Transverse colon (tissue), 4 donors: ENCODE results near the gene SULT1A2. TPM values are rescaled to one million over a fixed set of nuclear protein-coding genes. Genes with fewer than 3 reads are reported as not detected.

Source experiments
- DNase-seq: peaks from one replicate; pipeline ENCODE4 v3.0.0-alpha.2; 2019
- H3K27ac ChIP-seq, 4 donors: fragments of 200-600 bp; sonication (generic); 2 replicates each; pipeline ENCODE4 v1.5.1; 2016 to 2018; ENCODE audit warnings: inconsistent platforms in 4 of 4
- H3K27me3 ChIP-seq: fragments of 200-600 bp; sonication (generic); 2 replicates; pipeline ENCODE4 v1.5.1; 2017; ENCODE audit warnings: inconsistent platforms
- H3K36me3 ChIP-seq, 4 donors: fragments of 200-600 bp; sonication (generic); 2 replicates each; pipeline ENCODE4 v1.5.1; 2017 to 2019; ENCODE audit warnings: inconsistent platforms in 4 of 4
- H3K4me1 ChIP-seq, 4 donors: fragments of 200-600 bp; sonication (generic); 2 replicates each; pipeline ENCODE4 v1.5.1; 2017 to 2020; ENCODE audit warnings: inconsistent platforms in 4 of 4
- H3K4me3 ChIP-seq, 4 donors: fragments of 200-600 bp; sonication (generic); 1 replicate in 1 of 4; 2 replicates in 3 of 4; pipeline versions ENCODE4 v1.5.1 to v1.6.1; 2017 to 2019; ENCODE audit warnings: inconsistent platforms in 4 of 4
- H3K9me3 ChIP-seq, 2 donors: fragments of 200-600 bp; sonication (generic); 2 replicates each; pipeline ENCODE4 v1.5.1; 2017 to 2019; ENCODE audit warnings: inconsistent platforms in 2 of 2
- EP300 ChIP-seq: sonication (generic); formaldehyde crosslinking; IDR thresholded peaks from one replicate; pipeline ENCODE4 v1.6.1; 2017; ENCODE audit warnings: antibody characterized with exemption, low read depth
- POLR2A ChIP-seq: fragments of 450-650 bp; IDR thresholded peaks from one replicate; pipeline ENCODE4 v1.6.1; 2016; ENCODE audit warnings: antibody characterized with exemption, mild to moderate bottlenecking, moderate library complexity
- POLR2AphosphoS5 ChIP-seq, 3 donors: sonication (generic); formaldehyde crosslinking; IDR thresholded peaks; one replicate each; pipeline ENCODE4 v1.6.1; 2016; ENCODE audit warnings: antibody characterized with exemption in 3 of 3
- WGBS, 2 donors: methylation state at CpG; one replicate each; pipeline ENCODE4 v1.1.5; 2018; ENCODE audit warnings: low coverage in 1 of 2; 5-methylcytosine and 5-hydroxymethylcytosine counted together
- in situ Hi-C, 4 donors: fragments of 200-750 bp; cut with MboI; loops; one replicate each; pipeline versions ENCODE4 v1.15.0 to v1.15.1; 2017; ENCODE audit warnings: low sequenced_read_pairs in 3 of 4, low pct_ligation_motif_present in 1 of 4, low pct_unique_long_range_greater_than_20kb in 1 of 4
- intact Hi-C: fragments of 100-400 bp; cut with DNase I; formaldehyde crosslinking; loops from one replicate; pipeline ENCODE4 v1.15.1; 2023; ENCODE audit warnings: low total_unique reads
- total RNA-seq, 4 donors: library from RNA; depleted of rRNA; stranded (reverse); fragments of >200 nt; gene quantifications; one replicate each; pipeline ENCODE4 v1.1.0, GENCODE V29; 2016
- TF ChIP-seq, protein P1 (sequence below), 5 experiments: fragments of 200-600 bp in 3 of 5; fragments of 450-650 bp in 2 of 5; sonication (generic) in 3 of 5; IDR thresholded peaks; 1 replicate in 2 of 5; 2 replicates in 3 of 5; pipeline ENCODE4 v1.5.1; 2016 to 2017; ENCODE audit warnings: antibody characterized with exemption in 5 of 5, inconsistent platforms in 3 of 5, mild to moderate bottlenecking in 2 of 5, moderate library complexity in 1 of 5

SULT1A2 gene
- total RNA-seq, 4 donors from 2014 or later: 5.0 to 51.1 (median 38.3) TPM

DNA sequence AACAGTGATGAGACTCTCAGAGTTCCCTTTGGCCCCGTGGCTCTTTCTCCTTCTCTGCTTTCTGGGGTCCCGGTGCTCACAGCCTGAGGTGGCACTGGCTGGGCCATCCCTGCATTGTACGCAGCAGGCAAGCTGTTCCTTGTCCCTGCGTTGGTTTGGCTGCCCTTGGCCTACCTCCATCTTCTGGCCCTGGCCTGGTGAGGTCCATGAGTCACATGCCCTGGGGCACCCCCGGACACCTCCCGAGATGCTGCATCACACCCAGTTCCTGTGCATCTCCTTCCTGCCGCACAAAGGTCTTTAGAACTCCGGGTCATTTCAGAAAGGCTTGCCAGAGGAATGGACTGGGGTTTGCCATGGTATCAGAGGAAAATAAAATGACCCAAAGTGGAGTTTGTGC, 9.5 kb downstream of the SULT1A2 start:
- no peak for DNase-seq
- TF ChIP-seq EP300 (no peak), POLR2AphosphoS5 (IDR thresholded peaks at IDR 0.05) (no peak), POLR2A (no peak)
- TF ChIP-seq, protein P1, sequence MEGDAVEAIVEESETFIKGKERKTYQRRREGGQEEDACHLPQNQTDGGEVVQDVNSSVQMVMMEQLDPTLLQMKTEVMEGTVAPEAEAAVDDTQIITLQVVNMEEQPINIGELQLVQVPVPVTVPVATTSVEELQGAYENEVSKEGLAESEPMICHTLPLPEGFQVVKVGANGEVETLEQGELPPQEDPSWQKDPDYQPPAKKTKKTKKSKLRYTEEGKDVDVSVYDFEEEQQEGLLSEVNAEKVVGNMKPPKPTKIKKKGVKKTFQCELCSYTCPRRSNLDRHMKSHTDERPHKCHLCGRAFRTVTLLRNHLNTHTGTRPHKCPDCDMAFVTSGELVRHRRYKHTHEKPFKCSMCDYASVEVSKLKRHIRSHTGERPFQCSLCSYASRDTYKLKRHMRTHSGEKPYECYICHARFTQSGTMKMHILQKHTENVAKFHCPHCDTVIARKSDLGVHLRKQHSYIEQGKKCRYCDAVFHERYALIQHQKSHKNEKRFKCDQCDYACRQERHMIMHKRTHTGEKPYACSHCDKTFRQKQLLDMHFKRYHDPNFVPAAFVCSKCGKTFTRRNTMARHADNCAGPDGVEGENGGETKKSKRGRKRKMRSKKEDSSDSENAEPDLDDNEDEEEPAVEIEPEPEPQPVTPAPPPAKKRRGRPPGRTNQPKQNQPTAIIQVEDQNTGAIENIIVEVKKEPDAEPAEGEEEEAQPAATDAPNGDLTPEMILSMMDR (IDR thresholded peaks at IDR 0.05): no peak
- H3K9me3 ChIP-seq: no peaks in the 10 kb centered on the region
- intact Hi-C loops: no loop called here
- no peak overlapping the region for H3K4me3 ChIP-seq
- no peaks in the 10 kb centered on the region for H3K27me3 ChIP-seq
- H3K4me1 ChIP-seq: peaks cover 0 to 3% (median 0%) of the 10 kb centered on the region in 4 donors
- H3K36me3 ChIP-seq: peaks cover 0 to 28% (median 9%) of the 10 kb centered on the region in 4 donors
- 92 to 94% methylated on average over 3 to 8 of the region's 8 CpGs for WGBS, 2 donors
- in situ Hi-C loops: no loop called here
- no peak overlapping the region for H3K27ac ChIP-seq

DNA sequence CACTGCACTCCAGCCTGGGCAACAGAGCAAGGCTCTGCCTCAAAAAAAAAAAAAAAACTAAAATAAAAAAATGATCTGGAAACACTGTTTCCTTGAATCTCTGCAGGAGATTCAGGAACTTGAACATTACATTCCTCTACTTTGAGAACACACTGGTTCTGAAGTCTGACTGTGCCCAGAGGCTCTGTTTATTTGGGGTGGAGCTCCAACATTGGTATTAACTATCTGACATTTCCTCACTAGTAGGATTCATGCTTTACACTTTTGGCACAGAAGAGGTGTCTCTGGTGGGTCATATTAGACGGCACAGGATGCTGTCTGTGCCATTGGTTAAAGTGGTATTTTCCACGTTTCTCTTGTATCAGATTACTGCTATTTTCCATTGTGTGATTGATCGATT, 10.4 kb downstream of the SULT1A2 start:
- no peak overlapping the region for H3K4me3 ChIP-seq
- peak overlapping the region in 1 of 4 donors; percentile 12 for H3K27ac ChIP-seq
- peaks cover 0 to 3% (median 0%) of the 10 kb centered on the region in 4 donors for H3K4me1 ChIP-seq
- TF ChIP-seq POLR2A (no peak), EP300 (no peak), POLR2AphosphoS5 (IDR thresholded peaks at IDR 0.05) (no peak)
- TF ChIP-seq, protein P1 (IDR thresholded peaks at IDR 0.05): no peak
- no peak for DNase-seq
- peaks cover 0 to 36% (median 13%) of the 10 kb centered on the region in 4 donors for H3K36me3 ChIP-seq
- H3K9me3 ChIP-seq: no peaks in the 10 kb centered on the region
- intact Hi-C loops: no loop called here
- no peaks in the 10 kb centered on the region for H3K27me3 ChIP-seq
- in situ Hi-C loops: no loop called here
- WGBS, 2 donors: 80 to 96% methylated on average over 2 to 3 of the region's 3 CpGs

DNA sequence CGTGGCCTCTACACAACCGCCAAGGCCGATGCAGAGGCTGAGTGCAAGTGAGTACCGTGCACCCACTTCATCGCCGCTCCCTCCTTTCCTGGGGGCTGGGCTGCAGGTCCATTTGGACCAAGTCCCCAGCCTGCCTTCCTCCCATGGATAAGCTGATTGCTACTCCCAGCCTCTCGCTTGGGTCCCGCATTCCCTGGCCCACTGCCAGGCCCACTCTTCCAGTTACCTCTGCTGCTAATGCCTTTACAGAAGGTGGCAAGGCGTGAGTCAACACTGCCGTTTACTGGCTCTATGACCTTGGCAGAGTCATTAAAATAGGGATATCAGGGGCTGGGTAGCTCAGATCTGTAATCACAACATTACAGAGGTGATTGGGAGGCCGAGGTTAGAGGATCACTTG, 11.2 kb downstream of the SULT1A2 start:
- 81% methylated on average over 11 of the region's 11 CpGs; no CpG with 5 or more reads in 1 of the 2 donors for WGBS, 2 donors
- peaks cover 0 to 35% (median 13%) of the 10 kb centered on the region in 4 donors for H3K36me3 ChIP-seq
- no peaks in the 10 kb centered on the region for H3K27me3 ChIP-seq
- peak; percentile 64 for DNase-seq
- in situ Hi-C loops (no loop called here), intact Hi-C loops (no loop called here)
- no peak overlapping the region for H3K4me3 ChIP-seq
- no peaks in the 10 kb centered on the region for H3K9me3 ChIP-seq
- H3K27ac ChIP-seq: peak overlapping the region in 1 of 4 donors; percentile 5
- peaks cover 0 to 3% (median 0%) of the 10 kb centered on the region in 4 donors for H3K4me1 ChIP-seq
- TF ChIP-seq, protein P1 (IDR thresholded peaks at IDR 0.05): no peak
- TF ChIP-seq POLR2AphosphoS5 (IDR thresholded peaks at IDR 0.05) (no peak), EP300 (no peak), POLR2A (no peak)

DNA sequence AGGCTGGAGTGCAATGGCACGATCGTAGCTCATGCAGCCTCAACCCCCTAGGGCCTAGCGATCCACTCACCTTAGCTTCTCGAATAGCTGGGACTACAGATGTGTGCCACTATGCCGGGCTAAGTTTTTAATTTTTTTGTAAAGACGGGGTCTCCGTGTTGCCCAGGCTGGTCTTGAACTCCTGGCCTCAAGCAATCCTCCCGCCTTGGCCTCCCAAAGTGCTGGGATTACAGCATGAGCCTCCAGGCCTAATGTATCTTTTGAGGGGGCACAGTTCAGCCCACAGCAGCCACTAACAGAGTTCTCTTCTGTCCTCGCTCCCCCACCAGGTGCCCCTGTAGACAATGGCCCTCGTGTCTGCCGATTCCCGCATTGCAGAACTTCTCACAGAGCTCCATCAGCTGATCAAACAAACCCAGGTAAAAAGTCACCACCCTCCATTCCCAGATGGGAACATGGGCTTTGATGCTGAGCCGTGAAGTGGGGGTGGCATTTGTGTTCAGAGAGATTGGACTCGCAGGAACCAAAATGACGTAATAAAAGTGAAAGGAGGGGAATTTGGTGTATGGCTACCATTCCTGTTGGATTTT, 16.0 kb downstream of the SULT1A2 start:
- peaks cover 0 to 13% (median 6%) of the 10 kb centered on the region in 4 donors for H3K36me3 ChIP-seq
- no peaks in the 10 kb centered on the region for H3K9me3 ChIP-seq
- intact Hi-C loops: no loop called here
- TF ChIP-seq, protein P1 (IDR thresholded peaks at IDR 0.05): no peak
- TF ChIP-seq EP300 (no peak), POLR2A (no peak), POLR2AphosphoS5 (IDR thresholded peaks at IDR 0.05) (no peak)
- in situ Hi-C loops: no loop called here
- no peak overlapping the region for H3K27ac ChIP-seq
- WGBS, 2 donors: 96 to 99% methylated on average over 11 to 15 of the region's 15 CpGs
- no peak for DNase-seq
- H3K4me3 ChIP-seq: no peak overlapping the region
- no peaks in the 10 kb centered on the region for H3K27me3 ChIP-seq
- H3K4me1 ChIP-seq: no peaks in the 10 kb centered on the region
